ENCODE results near the gene MAN2A1. TPM values are rescaled to one million over a fixed set of nuclear protein-coding genes. Genes with fewer than 3 reads are reported as not detected.
"Not testable (repeated sequence)": the region's sequence is repeated elsewhere in the genome, so short reads cannot be mapped to it uniquely, and the experiment has no call there.

The MAN2A1 gene
- total RNA-seq, 2 donors from 2014 or later, result 81.2 to 104 TPM

DNA sequence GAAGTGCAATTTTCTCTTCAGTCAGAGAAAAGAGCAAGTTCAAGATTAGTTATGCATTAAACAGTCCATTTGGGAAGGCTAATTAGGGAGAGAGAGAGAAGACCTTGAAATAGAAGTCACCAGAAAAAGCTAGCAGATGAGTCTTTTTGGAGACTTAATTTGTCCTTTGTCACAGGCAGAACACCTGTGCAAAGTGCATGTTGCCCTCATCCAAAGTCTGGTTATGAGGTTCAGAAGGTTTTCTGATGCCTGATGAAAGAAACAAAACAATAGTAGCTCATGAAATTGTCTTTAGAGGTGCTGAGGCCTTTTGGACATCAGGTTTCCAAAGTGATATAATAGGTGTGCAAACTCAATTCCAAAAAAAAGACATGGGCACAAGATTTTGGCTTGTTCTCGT is 199.3 kb downstream of the MAN2A1 start:
- H3K4me1 ChIP-seq, result no peaks in the 10 kb centered on the region
- no peaks in the 10 kb centered on the region for H3K9me3 ChIP-seq
- TF ChIP-seq CTCF (IDR thresholded peaks at IDR 0.05), result no peak
- no peaks in the 10 kb centered on the region for H3K36me3 ChIP-seq
- intact Hi-C loops (cut with DNase I), result no loop called here
- no peak overlapping the region for H3K4me3 ChIP-seq
- H3K27ac ChIP-seq, result no peak overlapping the region
- H3K27me3 ChIP-seq, result no peaks in the 10 kb centered on the region
- no peak overlapping the region for H3K9ac ChIP-seq (ENCODE audit: low read depth in 2 of 2, low read length in 2 of 2)
- DNase-seq, result no peak

- H3K9me3 ChIP-seq; DNase-seq; intact Hi-C loops (cut with DNase I): not testable (repeated sequence)
Measured at GRCh38 chr5:109893271-109893670, 203.5 kb downstream of the MAN2A1 start.

DNA sequence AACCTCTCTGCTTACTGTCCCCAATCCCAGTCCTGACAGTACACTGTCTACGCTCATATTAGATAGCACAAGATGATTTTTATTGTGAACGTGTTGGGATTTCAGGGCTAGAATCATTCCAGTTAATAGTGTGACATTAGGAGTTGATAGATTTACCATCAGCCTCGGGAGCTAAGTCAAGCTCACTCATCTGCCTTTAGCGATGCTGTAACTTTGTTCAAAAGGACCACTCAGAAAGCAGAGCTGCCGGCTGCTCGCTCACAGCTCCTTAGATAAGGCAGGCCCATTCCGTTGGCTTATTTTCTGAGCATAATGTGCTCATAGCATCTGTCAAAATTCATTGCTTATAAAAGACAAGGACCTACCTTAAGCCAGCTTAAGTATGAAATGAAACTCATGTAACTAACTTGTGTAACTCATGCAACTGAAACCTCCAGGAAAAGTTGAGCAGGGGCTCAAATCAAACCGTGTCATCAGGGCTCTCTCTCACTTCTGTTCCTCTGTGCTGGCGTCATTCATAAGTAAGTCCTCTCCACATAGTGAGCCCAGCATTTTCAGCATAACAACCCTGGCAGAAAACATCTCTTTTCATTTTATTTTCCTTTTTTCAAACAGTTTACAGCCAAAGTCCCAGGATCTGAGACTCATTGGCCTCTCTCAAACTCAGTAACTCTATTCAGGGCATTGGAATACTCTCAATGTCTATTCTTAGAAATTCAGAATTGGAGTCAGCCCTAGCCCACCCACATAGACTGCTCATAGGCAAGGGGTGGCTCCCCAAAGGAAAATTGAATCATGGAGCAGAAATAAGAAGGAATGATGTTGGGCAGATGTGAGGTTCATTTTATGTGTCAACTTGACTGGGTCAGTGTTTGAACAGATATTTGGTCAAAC is 208.8 kb downstream of the MAN2A1 start:
- Histone ChIP-seq H3K36me3 (no peaks in the 10 kb centered on the region), H3K4me3 (no peak overlapping the region), H3K9ac (ENCODE audit: low read depth in 2 of 2, low read length in 2 of 2) (no peak overlapping the region), H3K27me3 (no peaks in the 10 kb centered on the region), H3K27ac (no peak overlapping the region), H3K4me1 (no peaks in the 10 kb centered on the region), H3K9me3 (no peaks in the 10 kb centered on the region)
- DNase-seq, result no peak
- intact Hi-C loops (cut with DNase I), result no loop called here
- no peak for TF ChIP-seq CTCF (IDR thresholded peaks at IDR 0.05)

More at GRCh38 chr5:109893271-109893670, 203.5 kb downstream of the MAN2A1 start:
- H3K9ac ChIP-seq (ENCODE audit: low read depth in 2 of 2, low read length in 2 of 2); H3K36me3 ChIP-seq; H3K27me3 ChIP-seq; H3K27ac ChIP-seq; H3K4me3 ChIP-seq; H3K4me1 ChIP-seq: not testable (repeated sequence)

- TF ChIP-seq CTCF (IDR thresholded peaks at IDR 0.05), result no peak
- Histone ChIP-seq H3K4me3 (no peak overlapping the region), H3K36me3 (no peaks in the 10 kb centered on the region), H3K4me1 (no peaks in the 10 kb centered on the region), H3K9me3 (no peaks in the 10 kb centered on the region), H3K27ac (no peak overlapping the region), H3K9ac (ENCODE audit: low read depth in 2 of 2, low read length in 2 of 2) (no peak overlapping the region), H3K27me3 (no peaks in the 10 kb centered on the region)
- no peak for DNase-seq
- intact Hi-C loops (cut with DNase I), result no loop called here
Measured at GRCh38 chr5:109899163-109899535, 209.4 kb downstream of the MAN2A1 start.

DNA sequence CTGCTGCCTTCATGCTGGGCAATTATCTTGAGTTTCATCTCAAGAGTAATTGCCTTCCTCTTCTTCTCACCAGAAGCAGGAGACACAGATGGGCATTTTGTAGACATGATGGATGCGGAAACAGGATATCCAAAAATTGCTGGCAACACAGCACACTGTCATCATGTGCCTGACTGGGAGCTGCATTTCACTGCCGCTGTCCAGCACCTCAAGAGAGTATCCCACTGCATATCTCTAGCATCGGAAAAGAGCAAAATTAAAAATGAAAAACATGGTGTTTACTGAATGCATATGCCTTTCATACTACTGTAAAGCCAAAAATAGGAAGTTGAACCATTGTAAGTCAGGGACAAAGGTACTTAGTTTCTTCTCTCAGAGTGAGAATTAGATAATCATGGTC is 210.7 kb downstream of the MAN2A1 start:
- H3K4me3 ChIP-seq, result no peak overlapping the region
- intact Hi-C loops (cut with DNase I), result no loop called here
- no peaks in the 10 kb centered on the region for H3K36me3 ChIP-seq
- no peaks in the 10 kb centered on the region for H3K9me3 ChIP-seq
- no peak overlapping the region for H3K9ac ChIP-seq (ENCODE audit: low read depth in 2 of 2, low read length in 2 of 2)
- H3K27ac ChIP-seq, result no peak overlapping the region
- H3K27me3 ChIP-seq, result no peaks in the 10 kb centered on the region
- no peak for TF ChIP-seq CTCF (IDR thresholded peaks at IDR 0.05)
- no peak for DNase-seq
- no peaks in the 10 kb centered on the region for H3K4me1 ChIP-seq

DNA sequence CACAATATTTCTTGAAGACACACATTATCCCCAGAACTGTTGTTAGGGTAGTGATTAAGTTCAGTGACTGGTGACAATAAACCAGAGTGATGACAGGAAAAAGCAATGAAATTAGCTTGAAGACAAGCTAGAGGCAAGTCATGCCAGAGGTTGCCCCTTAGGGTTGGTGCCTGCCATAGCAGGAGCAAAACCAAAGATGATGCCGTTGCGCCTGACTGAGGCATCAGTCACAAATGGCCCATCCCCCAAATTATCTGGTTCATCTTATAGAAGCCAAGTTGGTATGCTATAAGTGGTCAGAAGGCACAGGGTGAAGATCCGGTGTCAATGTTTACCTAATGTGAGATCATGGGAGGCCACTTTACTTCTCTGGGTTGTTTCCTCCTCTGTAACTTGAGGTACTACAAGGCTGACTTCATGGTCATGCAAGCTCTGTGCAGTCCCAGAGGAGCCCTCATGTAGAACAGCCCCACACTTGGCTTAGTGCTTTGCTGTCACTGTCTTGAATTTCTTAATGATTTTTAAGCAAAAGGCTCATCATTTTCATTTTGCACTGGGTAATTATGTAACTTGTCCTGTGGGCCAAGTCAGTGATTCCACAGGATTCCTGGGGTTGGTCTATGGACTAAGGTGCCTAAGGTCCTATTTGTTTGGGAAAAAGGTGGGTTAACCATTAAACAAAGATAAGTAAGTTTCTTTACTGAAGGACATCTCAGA is 211.3 kb downstream of the MAN2A1 start:
- H3K4me3 ChIP-seq, result no peak overlapping the region
- no peak overlapping the region for H3K9ac ChIP-seq (ENCODE audit: low read depth in 2 of 2, low read length in 2 of 2)
- intact Hi-C loops (cut with DNase I), result no loop called here
- H3K27ac ChIP-seq, result no peak overlapping the region
- H3K27me3 ChIP-seq, result no peaks in the 10 kb centered on the region
- no peaks in the 10 kb centered on the region for H3K9me3 ChIP-seq
- H3K4me1 ChIP-seq, result no peaks in the 10 kb centered on the region
- DNase-seq, result no peak
- TF ChIP-seq CTCF (IDR thresholded peaks at IDR 0.05), result no peak
- H3K36me3 ChIP-seq, result no peaks in the 10 kb centered on the region

Measured in colonic mucosa (tissue), 4 donors.